ENCODE data around the gene PBX1.
"Not testable (repeated sequence)": the region's sequence is repeated elsewhere in the genome, so short reads cannot be mapped to it uniquely, and the experiment has no call there.

Gene PBX1

DNA sequence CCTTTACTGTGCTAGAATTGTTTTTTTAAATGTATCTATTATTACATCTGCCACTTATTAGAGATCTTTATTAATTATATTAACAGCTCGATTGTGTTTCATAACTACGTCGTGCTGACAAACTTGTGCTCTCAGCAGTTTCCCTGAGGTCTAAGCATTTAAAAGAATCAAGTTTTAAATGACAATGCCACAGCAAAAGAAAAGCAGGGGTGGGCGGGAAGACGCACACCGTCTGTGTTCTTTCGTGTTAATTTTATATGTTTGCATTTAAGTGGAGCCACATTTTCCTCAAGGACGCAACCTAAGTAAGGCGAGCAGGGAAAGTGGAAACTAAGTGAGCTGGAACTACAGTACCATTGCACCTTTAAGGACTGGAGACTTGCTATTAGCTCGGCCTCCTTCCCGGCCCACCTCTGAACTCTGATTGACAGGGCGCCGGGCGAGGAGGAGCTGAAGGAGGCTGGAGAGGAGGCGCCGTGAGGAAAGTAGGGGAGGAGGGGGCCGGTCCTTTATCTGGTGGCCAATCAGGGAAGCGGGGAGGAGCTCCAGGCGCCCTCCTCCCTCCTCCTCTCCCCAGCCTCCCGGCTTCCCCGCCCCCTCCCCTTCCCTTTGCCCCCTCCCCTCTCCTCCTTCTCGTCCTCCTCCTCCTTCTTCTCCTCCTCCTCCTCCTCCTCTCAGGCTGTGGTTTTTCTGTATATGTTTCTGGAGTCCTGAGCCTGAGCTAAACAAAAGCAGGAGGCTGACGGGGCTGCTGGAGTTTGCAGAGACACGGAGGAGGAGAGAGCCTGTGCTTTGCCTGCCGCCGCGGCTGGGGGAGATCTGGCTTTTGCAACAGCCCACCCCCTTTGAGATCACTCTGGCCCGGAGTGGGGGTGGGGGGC lies at the start of gene PBX1:
TSS of gene PBX1 (plus strand) at position 724 of the 881 bp plus-strand sequence.
- peak; percentile 36 to 52 for DNase-seq (ENCODE audit: low read depth in 2 of 2)

DNA sequence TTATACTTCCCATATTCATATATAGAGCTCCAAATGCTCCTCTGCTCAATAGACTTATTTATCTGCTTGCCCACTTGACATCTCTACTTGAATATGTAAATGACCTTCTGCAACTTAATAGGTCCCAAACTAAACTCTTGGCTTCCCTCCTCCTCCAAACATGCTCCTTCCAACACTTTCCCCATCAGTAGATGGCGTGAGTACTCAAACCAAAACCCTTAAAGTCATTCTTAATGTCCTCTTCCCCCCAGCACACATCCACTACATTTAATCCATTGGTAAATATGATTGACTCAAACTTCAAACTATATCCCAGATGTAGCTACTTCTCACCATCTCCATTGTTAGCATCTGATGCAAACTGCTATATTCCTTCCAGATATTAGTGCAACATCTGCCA lies 48.5 kb upstream of the PBX1 start:
- DNase-seq (ENCODE audit: low read depth in 2 of 2) = no peak

DNA sequence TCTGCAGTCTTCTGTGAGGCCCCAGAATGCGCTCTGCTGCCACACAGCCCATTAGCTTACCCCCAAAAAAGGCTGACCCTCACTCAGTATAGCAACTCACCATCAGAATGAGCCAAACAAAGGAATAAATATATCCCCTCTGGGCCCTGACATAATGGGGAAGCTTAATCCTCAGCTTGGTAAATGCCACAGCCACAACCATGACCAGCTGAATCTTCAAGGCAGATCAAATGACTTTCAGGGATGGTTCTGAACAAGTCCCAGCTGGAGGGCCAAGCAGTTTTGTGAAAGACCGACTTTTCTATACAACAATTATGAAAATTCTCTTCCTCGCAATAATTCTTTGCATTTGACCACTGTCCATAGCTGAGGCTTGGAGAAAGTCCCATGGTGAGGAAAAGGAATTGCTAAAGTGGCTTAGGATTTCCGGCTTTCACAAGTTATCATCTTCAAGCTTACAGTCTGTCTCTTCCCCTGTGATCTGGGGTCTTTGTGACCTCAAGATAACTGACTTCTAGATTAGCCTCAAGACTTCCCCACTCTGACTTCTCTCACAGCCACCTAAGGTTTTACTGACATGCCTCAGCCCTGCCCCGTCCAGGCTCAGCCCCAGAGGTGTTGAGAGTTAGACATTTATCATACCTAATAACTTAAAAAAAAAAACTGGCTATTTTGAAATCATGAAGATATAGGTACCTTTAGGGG lies 47.8 kb upstream of the PBX1 start:
- no peak for DNase-seq (ENCODE audit: low read depth in 2 of 2)

DNA sequence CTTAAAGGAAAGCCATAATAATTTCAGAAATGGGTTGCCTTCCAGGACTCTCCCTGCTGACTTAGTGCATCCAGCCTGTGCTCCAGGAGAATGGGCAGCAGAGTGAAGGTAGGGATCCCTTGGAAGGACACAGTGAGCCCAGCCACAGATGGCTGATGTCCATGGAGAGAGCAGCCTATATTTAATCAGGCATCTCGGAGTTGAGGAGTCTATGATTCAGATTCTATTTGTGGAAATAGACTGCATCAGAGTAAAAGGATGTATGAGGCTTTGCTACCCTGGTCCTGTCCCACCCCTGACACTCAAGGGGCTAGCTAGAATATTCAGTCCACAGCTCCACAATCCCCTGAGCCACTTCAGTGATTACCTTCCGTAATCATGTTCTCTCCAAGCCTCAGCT lies 43.8 kb upstream of the PBX1 start:
- DNase-seq (ENCODE audit: low read depth in 2 of 2) = no peak

DNA sequence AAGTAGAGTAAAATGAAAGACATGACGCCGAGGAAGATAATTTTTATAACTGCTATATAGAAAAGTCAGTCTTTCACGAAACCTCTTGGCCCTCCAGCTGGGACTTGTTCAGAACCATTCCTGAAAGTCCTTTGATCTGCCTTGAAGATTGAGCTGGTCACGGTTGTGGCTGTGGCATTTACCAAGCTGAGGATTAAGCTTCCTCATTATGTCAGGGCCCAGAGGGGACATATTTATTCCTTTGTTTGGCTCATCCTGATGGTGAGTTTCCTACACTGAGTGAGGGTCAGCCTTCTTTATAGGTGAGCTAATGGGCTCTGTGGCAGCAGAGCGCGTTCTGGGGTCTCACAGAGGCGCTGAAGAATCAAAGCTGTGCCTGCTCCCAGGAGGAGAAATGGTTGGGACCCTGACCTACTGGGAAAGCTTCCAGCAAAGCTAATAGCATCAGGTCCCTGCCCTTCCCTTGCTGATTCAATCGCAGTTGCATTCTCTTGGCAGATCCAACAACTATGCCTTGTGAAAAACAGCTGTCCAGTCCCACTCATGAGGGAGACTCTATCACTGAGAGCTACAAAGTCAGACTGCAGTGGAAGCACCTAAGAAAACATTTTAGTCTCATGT lies 43.2 kb upstream of the PBX1 start:
- no peak for DNase-seq (ENCODE audit: low read depth in 2 of 2)

DNA sequence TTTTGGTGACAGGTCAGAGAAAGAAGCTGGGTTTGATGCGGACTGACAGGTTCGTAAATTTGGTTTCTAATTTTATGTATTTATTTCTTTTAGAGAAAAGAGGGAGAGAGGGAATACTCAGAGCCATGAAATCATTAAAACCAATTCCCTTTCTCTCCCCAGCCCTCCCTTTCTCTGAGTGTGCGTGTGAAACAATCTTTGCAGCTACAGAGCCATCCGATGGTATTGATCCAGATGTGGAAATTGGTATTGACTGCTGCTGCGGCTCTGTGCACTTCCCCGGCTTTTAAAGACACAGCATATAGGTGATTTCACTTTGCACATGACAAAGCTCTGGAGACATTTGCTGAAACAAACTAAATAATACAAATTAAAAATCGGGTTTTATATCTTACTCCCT lies 42.4 kb upstream of the PBX1 start:
- no peak for DNase-seq (ENCODE audit: low read depth in 2 of 2)

DNA sequence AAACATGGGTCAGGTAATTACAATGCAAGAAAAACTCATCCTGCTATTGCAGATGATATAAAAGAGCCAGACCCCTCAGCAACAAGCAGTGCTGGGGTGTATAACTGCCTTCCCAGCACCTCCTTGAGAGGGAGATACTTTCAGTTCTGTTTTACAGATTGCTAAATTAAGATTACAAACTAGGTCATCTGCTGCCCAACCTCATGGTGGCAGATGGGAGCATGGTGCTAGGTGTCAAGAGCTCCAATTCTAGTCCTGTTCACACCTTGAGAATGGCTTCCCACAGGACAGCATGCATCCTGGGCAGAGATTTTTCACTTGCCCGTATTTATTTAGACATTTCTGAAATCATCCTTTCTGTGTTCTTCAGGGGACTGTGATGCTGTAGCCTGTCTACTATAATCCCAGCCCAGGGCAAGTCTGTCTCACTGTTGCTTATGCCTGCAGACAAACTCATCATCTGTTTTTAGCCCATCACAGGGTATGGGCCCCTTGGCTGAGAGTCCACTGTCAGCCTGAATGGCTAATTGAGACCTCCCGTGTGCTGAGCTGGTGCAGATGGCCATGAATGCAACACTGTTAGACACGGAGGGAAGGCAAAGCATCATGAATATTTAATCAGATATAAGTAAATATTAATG lies 40.2 kb upstream of the PBX1 start:
- no peak for DNase-seq (ENCODE audit: low read depth in 2 of 2)

DNA sequence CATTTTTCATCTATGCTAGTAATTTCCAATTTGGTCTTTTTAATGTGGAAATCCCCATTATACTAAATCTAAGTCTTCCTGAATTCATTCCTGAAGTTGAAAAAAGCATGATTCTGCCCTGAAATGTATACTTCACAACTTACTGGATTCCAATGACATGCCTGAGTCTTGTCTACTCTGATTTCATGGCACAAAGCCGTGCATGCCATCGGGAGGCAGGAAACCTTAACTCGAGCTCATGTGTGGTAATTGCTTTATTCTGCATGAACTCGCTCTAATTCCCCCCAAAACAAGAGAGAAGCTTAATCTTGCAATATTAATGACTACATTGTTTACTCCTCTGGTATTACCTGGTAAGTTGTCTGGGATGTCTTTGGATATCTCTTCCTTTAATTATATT lies 39.6 kb upstream of the PBX1 start:
- DNase-seq (ENCODE audit: low read depth in 2 of 2) = no peak

DNA sequence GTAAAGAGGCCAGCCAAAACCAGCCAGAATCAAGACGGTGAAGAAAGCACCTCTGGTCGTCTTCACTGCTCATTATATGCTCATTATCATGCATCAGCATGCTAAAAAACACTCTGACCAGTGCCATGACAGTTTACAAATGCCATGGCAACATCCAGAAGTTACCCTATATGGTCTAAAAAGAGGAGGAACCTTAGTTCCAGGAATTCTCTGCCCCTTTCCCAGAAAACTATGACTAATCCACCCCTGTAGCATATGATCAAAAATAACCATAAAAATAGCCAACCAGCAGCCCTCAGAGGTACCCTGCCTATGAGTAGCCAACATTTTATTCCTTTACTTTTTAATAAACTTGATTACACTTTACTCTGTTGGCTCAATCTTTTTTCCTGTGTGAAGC lies 34.2 kb upstream of the PBX1 start:
- no peak for DNase-seq (ENCODE audit: low read depth in 2 of 2)

DNA sequence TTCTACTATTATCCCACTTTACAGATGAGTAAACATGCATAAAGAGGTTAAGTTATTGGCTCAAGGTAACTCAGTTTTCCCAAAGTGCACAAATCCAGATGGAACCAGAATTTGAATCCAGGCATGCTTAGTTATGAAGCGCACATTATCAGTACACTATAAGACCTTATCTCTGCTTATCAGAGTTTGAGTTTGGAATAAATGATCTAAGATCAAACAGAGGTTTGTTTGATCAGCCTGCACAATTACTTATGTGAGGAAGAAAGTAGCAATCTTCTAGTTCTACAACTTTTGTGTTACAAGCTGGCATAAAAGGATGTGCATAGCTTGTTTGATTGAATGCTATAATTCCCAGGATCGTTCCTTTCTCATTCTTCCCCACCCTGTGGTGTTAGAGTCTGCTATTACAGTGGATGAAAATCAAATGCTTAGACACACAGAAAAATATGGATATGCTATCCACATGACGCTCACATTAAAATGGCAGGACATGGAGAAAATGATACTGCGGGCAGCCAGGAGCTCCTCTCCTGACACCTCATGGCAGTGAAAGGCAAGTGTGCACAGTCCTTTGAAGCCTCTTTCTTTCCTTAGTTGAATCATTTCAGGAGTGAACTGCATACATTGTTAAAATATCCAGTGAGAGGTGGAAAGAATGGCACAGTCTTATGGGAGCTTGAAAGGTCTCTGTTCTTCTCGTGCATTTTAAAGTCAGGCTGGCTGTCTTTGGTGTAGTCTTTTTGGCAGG lies 23.9 kb upstream of the PBX1 start:
- DNase-seq (ENCODE audit: low read depth in 2 of 2) = no peak

DNA sequence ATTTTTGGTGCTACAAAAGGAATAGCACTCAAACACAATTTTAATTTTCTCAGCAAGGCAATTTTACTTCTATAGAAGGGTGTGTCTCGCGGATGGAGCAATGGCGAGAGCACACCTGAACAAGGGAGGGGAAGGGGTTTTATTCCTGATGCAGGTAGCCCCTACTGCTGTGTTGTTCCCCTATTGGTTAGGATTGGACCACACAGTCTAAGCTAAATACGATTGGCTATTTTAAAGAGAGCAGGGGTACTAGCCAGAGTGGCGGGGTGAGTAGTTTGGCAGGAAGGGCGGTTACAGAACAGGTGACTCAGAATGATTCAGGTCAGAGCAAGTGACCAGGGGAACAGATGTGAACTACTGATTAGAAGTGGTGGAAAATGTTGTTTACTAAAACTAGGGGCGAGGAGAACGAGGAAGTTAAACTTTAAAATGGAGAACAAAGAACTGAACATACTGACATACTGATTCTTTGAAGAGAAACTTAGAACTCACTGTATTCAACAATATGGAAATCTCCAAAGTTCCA lies 6.5 kb upstream of the PBX1 start:
- not testable (repeated sequence) for DNase-seq (ENCODE audit: low read depth in 2 of 2)

DNA sequence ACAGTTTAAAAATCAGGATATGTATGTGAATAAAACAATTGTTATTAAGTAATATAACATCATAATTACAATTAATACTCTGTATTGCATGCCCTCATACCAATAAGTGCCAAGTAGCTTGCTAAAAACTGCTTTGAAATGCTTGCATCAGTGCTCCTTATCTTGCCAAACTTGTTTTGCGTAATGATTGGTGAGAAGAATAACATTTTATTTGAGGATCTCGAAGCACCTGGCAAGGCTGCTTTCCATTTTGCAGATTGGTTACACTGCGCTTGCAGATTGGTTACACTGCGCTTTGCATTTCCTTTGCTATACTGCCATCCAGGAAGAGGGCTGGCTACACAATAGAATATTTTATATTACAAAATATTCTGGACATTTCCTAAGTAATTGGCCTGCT lies 1.7 kb upstream of the PBX1 start:
- no peak for DNase-seq (ENCODE audit: low read depth in 2 of 2)

DNA sequence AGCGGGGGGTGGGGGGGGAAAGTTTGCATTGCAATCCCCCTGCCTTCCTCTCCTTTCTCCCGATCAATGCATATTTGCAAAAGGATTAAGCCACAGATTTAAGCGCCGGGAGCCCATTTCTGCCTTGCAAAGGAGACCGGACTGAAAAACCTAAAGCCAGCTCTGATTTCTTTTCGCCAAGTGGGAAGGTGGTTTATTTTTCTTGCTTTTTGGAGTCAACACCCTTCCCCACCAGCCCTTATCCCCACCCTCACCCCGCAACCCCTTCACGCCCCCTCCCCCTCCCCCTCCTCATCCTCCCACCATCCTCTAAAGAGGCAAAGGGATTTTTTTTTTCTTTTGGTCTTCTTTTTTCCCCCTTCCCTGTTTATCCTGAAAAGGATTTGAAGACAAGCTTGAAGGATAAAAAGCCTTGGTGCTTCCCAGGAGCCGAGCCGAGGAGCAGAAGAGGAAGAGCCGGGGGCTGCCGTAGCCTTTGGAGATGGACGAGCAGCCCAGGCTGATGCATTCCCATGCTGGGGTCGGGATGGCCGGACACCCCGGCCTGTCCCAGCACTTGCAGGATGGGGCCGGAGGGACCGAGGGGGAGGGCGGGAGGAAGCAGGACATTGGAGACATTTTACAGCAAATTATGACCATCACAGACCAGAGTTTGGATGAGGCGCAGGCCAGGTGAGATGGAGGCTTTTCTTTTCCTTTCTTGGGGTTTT lies 513 bp downstream of the PBX1 start:
- no peak for DNase-seq (ENCODE audit: low read depth in 2 of 2)

DNA sequence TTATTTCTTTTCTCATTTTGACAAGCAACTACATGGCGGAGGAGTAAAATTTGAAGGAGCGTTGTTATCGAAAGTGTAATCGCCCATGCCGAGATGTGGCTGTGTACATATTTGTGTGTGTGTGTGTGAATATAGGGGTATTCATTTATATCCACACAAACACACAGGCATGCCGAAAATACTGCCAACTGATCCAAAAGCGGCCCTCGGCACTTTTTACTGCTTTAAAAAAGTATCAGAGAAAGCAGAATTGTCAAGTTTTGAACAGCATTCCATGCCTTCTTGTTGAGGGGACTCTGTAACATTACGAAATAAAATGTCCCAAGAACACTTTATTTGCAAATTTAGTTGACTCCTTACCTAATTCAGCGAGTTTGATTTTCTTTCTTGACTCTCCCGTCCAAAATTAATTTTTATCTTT lies 1.1 kb downstream of the PBX1 start:
- no peak for DNase-seq (ENCODE audit: low read depth in 2 of 2)

DNA sequence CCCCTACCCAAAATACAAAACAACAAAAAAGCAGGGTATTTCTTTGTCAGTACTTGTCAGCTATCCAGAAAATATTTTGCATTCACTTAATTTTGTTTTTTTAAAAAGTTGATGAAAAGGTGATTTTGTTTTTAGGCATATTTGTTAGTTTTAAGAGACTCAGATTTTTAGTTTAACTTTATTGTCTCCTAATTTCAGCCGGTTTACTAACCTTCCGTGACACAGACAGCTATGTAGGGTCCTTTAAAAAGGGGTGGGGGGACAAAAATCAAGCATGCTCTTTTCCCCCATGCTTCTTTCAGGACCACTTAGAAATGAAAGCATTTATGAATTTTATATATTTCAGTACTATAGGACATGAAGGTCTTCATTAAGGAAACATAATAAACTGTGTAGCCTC lies 1.6 kb downstream of the PBX1 start:
- DNase-seq (ENCODE audit: low read depth in 2 of 2) = no peak

DNA sequence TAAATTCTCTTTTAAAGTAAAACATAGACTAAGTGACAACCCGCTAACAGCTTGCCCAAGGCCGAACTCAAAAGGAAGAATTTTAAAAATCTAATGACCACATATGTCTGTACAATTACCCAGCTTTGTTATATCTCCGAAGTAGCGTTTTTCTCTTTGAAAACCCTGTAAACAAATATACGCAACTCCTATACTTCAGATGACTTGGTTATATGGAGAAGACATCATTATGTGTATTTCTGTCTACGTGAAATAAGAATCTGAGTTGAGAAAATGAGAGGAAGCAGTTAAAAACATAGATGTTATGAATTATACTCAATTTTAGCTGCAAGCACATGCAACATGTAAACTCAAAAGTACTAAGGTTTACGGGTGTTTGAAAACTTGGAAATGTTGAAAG lies 2.0 kb downstream of the PBX1 start:
- DNase-seq (ENCODE audit: low read depth in 2 of 2) = no peak

DNA sequence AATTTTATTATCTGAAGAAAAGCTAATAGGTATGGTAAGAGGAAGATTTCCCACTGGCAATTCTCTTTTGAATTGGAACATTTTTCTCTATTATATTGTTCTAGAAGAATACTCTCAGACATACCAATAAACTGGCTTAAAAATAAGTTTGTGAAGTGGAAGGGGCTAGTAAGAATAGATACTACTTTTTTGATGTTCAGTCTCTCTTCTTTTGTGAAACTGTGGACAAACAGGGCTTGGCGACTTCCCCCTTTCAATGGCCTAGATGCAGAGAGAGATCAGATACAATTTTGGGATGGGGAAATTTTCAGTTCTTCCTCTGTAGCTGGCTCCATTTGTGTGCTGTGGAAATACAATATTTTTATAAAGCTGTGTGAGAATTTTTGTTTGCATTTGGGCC lies 2.5 kb downstream of the PBX1 start:
- no peak for DNase-seq (ENCODE audit: low read depth in 2 of 2)

DNA sequence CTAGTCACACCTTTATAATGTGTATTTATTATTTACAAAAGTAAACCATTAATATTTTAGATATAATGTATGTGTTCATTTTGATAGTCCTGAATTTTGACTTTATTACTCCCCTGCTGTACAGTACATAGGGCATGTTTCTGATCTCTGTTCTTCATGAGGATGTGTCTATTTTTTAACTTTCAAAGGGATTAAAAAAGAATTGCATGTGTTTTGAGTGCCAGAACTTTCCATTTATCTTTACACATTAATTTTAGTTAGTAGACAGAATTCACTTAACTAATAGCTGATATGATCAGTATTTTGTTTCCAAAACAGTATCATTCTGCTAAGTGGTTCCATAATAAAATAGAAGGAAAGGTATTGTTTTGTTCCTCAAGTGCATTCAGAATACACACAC lies 3.1 kb downstream of the PBX1 start:
- DNase-seq (ENCODE audit: low read depth in 2 of 2) = no peak

DNA sequence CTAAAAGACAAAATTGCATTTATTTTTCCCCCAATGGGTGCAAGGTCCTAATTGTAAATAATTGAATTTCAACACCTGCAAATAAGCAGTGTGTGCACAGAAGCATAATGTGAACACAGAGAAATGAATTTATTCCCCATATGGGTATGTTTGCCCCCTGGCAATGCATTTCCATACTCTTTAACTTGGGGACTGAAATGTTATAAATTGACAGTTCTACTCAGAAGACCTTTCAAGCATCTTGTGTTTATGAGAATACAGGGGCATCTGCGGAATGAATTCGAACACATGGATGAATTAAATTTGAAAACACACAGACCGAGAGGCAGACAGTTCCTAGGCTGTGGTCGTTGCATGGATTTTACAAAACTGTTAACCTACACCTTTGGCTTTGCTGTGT lies 3.5 kb downstream of the PBX1 start:
- DNase-seq (ENCODE audit: low read depth in 2 of 2) = no peak

DNA sequence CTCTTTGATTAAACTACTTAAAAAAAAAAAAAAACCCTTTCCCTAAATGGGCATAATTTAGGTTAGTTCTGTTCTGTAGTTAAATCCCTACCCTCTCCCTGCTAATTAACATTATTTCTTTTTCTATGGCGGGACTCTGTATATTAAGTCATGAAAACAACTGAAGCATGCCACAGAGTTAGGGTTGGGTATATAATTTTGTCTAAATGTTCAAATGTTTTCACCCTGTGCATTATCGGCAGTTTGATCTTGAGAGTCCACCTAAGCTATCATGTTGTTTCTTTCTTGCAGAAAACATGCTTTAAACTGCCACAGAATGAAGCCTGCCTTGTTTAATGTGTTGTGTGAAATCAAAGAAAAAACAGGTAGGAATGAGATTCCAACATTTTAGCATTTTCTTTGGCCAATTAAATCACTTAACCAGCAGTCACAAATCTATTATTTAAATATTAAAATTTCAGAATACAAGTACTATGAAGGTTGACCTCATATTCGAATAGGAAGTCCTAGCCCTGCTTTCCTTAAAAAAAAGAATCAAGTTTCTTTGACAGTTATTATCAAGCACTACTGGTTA lies 4.0 kb downstream of the PBX1 start:
- DNase-seq (ENCODE audit: low read depth in 2 of 2) = no peak

Data from stimulated activated CD8-positive, alpha-beta memory T cell treated with anti-CD3 and anti-CD28 coated beads, Interleukin-15, amount 100 ng/mL, for 4 hours (primary cell).